Left lung (tissue), 10 donors: ENCODE results near the gene C6orf89. TPM values are rescaled to one million over a fixed set of nuclear protein-coding genes. Genes with fewer than 3 reads are reported as not detected.
A peak's percentile ranks its signal among the peaks of the same experiment; 100 is the strongest.

Experiments
- ATAC-seq: fragments of 200-7000 bp; cut with Tn5 transposase; one replicate; pipeline ENCODE4 v1.9.1; 2020; ENCODE audit warnings: moderate library complexity
- DNase-seq, 4 donors: peaks; one replicate each; pipeline ENCODE4 v3.0.0-alpha.2; 2013 to 2020
- H3K27ac ChIP-seq, 2 donors: fragments of 200-600 bp; sonication (generic) in 1 of 2; one replicate each; pipeline versions ENCODE4 v1.5.0 to v1.8.0; 2020 to 2021
- H3K27me3 ChIP-seq, 2 donors: fragments of 200-600 bp; sonication (generic) in 1 of 2; one replicate each; pipeline versions ENCODE4 v1.5.0 to v1.8.0; 2020 to 2021
- H3K36me3 ChIP-seq, 2 donors: fragments of 200-600 bp; sonication (generic) in 1 of 2; one replicate each; pipeline versions ENCODE4 v1.5.0 to v1.8.0; 2020 to 2021
- H3K4me1 ChIP-seq, 2 donors: fragments of 200-600 bp; one replicate each; pipeline ENCODE4 v1.8.0; 2021
- H3K4me3 ChIP-seq, 2 donors: fragments of 200-600 bp; sonication (generic) in 1 of 2; one replicate each; pipeline versions ENCODE4 v1.5.0 to v1.8.0; 2020 to 2021; ENCODE audit warnings: mild to moderate bottlenecking in 1 of 2
- H3K9me3 ChIP-seq, 2 donors: fragments of 200-600 bp; sonication (generic) in 1 of 2; one replicate each; pipeline versions ENCODE4 v1.5.0 to v1.8.0; 2020 to 2021
- CTCF ChIP-seq, 2 donors: fragments of 200-600 bp; sonication (generic) in 1 of 2; IDR thresholded peaks; one replicate each; pipeline versions ENCODE4 v1.5.0 to v1.8.0; 2021; ENCODE audit warnings: antibody characterized with exemption in 2 of 2
- intact Hi-C, 2 donors: fragments of 100-400 bp; cut with DNase I; formaldehyde crosslinking; loops; one replicate each; pipeline versions ENCODE4 v1.11.2 to v1.14.2; 2022
- polyA plus RNA-seq, 6 donors: library from polyadenylated mRNA; unstranded; fragments of 120-200 nt; gene quantifications; one replicate each; pipeline ENCODE4 v1.2.1, GENCODE V29; 2013; ENCODE audit not compliant: insufficient read length in 6 of 6
- total RNA-seq, 2 donors: library from RNA; stranded (reverse); fragmentation: NEBNext Ultra II Directional; extraction: Animal tissue kit (Norgen Biotek cat#: 25700); gene quantifications; one replicate each; pipeline ENCODE4 v1.2.1, GENCODE V29; 2021
- donor health status: DM: no; HTN: yes; CAD: no.
- donor health status: DM: no; HTN: no; CAD: no.

Gene C6orf89
- total and polyA plus RNA-seq, 8 donors: 43.8 to 59.6 (median 48.0) TPM

- no peaks in the 10 kb centered on the region for H3K27me3 ChIP-seq
- no peak for ATAC-seq
- intact Hi-C loops: no loop called here
- no peak for DNase-seq
- no peak for TF ChIP-seq CTCF (IDR thresholded peaks at IDR 0.05)
- H3K4me3 ChIP-seq: no peak overlapping the region
- peaks cover 6 to 100% of the 10 kb centered on the region in 2 donors for H3K36me3 ChIP-seq
- H3K4me1 ChIP-seq: no peaks in the 10 kb centered on the region
- no peak overlapping the region for H3K27ac ChIP-seq
- H3K9me3 ChIP-seq: no peaks in the 10 kb centered on the region
Observed at GRCh38 chr6:36971921-36972673, 86.3 kb downstream of the C6orf89 start.

- Histone ChIP-seq H3K36me3 (peaks cover 6 to 100% of the 10 kb centered on the region in 2 donors), H3K27ac (no peak overlapping the region), H3K4me3 (no peak overlapping the region), H3K9me3 (no peaks in the 10 kb centered on the region), H3K27me3 (no peaks in the 10 kb centered on the region), H3K4me1 (no peaks in the 10 kb centered on the region)
- intact Hi-C loops: no loop called here
- TF ChIP-seq CTCF (IDR thresholded peaks at IDR 0.05): no peak
- ATAC-seq (no peak), DNase-seq (no peak)
Observed at GRCh38 chr6:36973190-36973589, 87.4 kb downstream of the C6orf89 start.

GRCh38 chr6:36973647-36974046, 87.9 kb downstream of the C6orf89 start:
- TF ChIP-seq CTCF (IDR thresholded peaks at IDR 0.05): no peak
- H3K27ac ChIP-seq: no peak overlapping the region
- H3K36me3 ChIP-seq: peaks cover 6 to 100% of the 10 kb centered on the region in 2 donors
- ATAC-seq (no peak), DNase-seq (no peak)
- peaks cover 0 to under 1% of the 10 kb centered on the region in 2 donors for H3K4me1 ChIP-seq
- intact Hi-C loops: no loop called here
- no peaks in the 10 kb centered on the region for H3K9me3 ChIP-seq
- no peaks in the 10 kb centered on the region for H3K27me3 ChIP-seq
- no peak overlapping the region for H3K4me3 ChIP-seq

GRCh38 chr6:36975231-36976006, 89.7 kb downstream of the C6orf89 start:
- no peak for ATAC-seq
- Histone ChIP-seq H3K9me3 (no peaks in the 10 kb centered on the region), H3K36me3 (peaks cover under 1 to 99% of the 10 kb centered on the region in 2 donors), H3K27ac (no peak overlapping the region), H3K27me3 (no peaks in the 10 kb centered on the region), H3K4me3 (no peak overlapping the region), H3K4me1 (peaks cover 0 to 17% of the 10 kb centered on the region in 2 donors)
- DNase-seq: no peak
- no peak for TF ChIP-seq CTCF (IDR thresholded peaks at IDR 0.05)
- intact Hi-C loops: no loop called here

GRCh38 chr6:36976007-36976264, 90.2 kb downstream of the C6orf89 start:
- H3K4me1 ChIP-seq: peaks cover 0 to 22% of the 10 kb centered on the region in 2 donors
- no peak overlapping the region for H3K4me3 ChIP-seq
- no peak for TF ChIP-seq CTCF (IDR thresholded peaks at IDR 0.05)
- intact Hi-C loops: no loop called here
- H3K27ac ChIP-seq: no peak overlapping the region
- H3K36me3 ChIP-seq: peaks cover 0 to 99% of the 10 kb centered on the region in 2 donors
- DNase-seq (no peak), ATAC-seq (peak; percentile 71)
- no peaks in the 10 kb centered on the region for H3K27me3 ChIP-seq
- no peaks in the 10 kb centered on the region for H3K9me3 ChIP-seq
